H1 (cell line): ENCODE measurements around the gene NGEF. TPM values are rescaled to one million over a fixed set of nuclear protein-coding genes. Genes with fewer than 3 reads are reported as not detected.

Source experiments
- CTCF ChIA-PET: fragments of 300-600 bp; sonication (Branson Sonifier 250); formaldehyde crosslinking; loops from one replicate; lab custom pipeline; 2021; ENCODE audit not compliant: partially characterized antibody; lab: Charles Lee
- POLR2A ChIA-PET: fragments of 300-600 bp; sonication (Branson Sonifier 250); formaldehyde crosslinking; loops from one replicate; lab custom pipeline; 2021; ENCODE audit warnings: inconsistent platforms; ENCODE audit not compliant: partially characterized antibody; lab: Charles Lee
- DNase-seq, 2 experiments: peaks; one replicate each; pipeline versions ENCODE4 v3.0.0 to v3.0.0-alpha.2; 2010 to 2022; ENCODE audit warnings: low spot score in 2 of 2, low read depth in 1 of 2, mixed read lengths in 1 of 2
- FAIRE-seq: peaks from 2 replicates; lab custom pipeline; 2011; peaks lifted over from hg19 to GRCh38; lab: Jason Lieb, UNC
- H2AFZ ChIP-seq: 2 replicates; pipeline ENCODE4 v1.8.1; 2012; ENCODE audit warnings: low read length, inconsistent platforms
- H2AK5ac ChIP-seq: 2 replicates; pipeline ENCODE4 v1.6.1; 2013; ENCODE audit warnings: low read depth, low read length
- H2BK120ac ChIP-seq: replicated peaks from 2 replicates; pipeline ENCODE3; 2013; ENCODE audit warnings: low read depth, low read length, inconsistent platforms
- H2BK12ac ChIP-seq: 2 replicates; pipeline ENCODE4 v1.6.1; 2013; ENCODE audit warnings: low read depth, low read length
- H2BK15ac ChIP-seq: 2 replicates; pipeline ENCODE4 v1.6.1; 2013; ENCODE audit warnings: low read length
- H2BK20ac ChIP-seq: 2 replicates; pipeline ENCODE4 v1.6.1; 2013; ENCODE audit warnings: low read length
- H2BK5ac ChIP-seq: 2 replicates; pipeline ENCODE4 v1.6.1; 2013; ENCODE audit warnings: low read depth, low read length
- H3K14ac ChIP-seq: 2 replicates; pipeline ENCODE4 v1.6.1; 2013; ENCODE audit warnings: inconsistent platforms; ENCODE audit not compliant: insufficient read length
- H3K18ac ChIP-seq: 2 replicates; pipeline ENCODE4 v1.6.1; 2013; ENCODE audit warnings: low read length; ENCODE audit errors: extremely low read depth
- H3K23ac ChIP-seq: 2 replicates; pipeline ENCODE4 v1.6.1; 2013; ENCODE audit warnings: inconsistent platforms; ENCODE audit not compliant: insufficient read length
- H3K23me2 ChIP-seq: 2 replicates; pipeline ENCODE4 v1.6.1; 2013; ENCODE audit warnings: low read depth, low read length
- H3K27ac ChIP-seq: 2 replicates; pipeline ENCODE4 v1.6.1; 2011; ENCODE audit warnings: low read depth, low read length, inconsistent platforms
- H3K27me3 ChIP-seq, 4 experiments: replicated peaks in 1 of 4; 1 replicate in 1 of 4; 2 replicates in 3 of 4; pipeline versions ENCODE4 v1.6.1 to v1.8.1; 2011 to 2013; ENCODE audit warnings: low read length in 3 of 4, mild to moderate bottlenecking in 3 of 4, inconsistent platforms in 2 of 4, mixed read lengths in 2 of 4, moderate library complexity in 1 of 4; ENCODE audit not compliant: control insufficient read depth in 3 of 4, insufficient read depth in 3 of 4; ENCODE audit errors: extremely low read depth in 1 of 4
- H3K36me3 ChIP-seq, 4 experiments: 2 replicates each; pipeline versions ENCODE4 v1.6.1 to v1.8.1; 2011 to 2013; ENCODE audit warnings: mild to moderate bottlenecking in 4 of 4, low read length in 3 of 4, moderate library complexity in 2 of 4, control low read depth in 1 of 4, inconsistent platforms in 1 of 4; ENCODE audit not compliant: insufficient read depth in 4 of 4, control insufficient read depth in 2 of 4
- H3K4ac ChIP-seq: replicated peaks from 2 replicates; pipeline ENCODE3; 2013; ENCODE audit warnings: low read length, low read depth, mixed read lengths, inconsistent platforms; ENCODE audit not compliant: insufficient read length
- H3K4me1 ChIP-seq, 4 experiments: replicated peaks in 1 of 4; 1 replicate in 1 of 4; 2 replicates in 3 of 4; pipeline versions ENCODE4 v1.6.1 to v1.8.1; 2011 to 2013; ENCODE audit warnings: low read length in 3 of 4, inconsistent platforms in 2 of 4, mixed read lengths in 1 of 4; ENCODE audit not compliant: insufficient read depth in 4 of 4, control insufficient read depth in 3 of 4
- H3K4me2 ChIP-seq, 2 experiments: 2 replicates each; pipeline versions ENCODE4 v1.6.1 to v1.8.1; 2011 to 2013; ENCODE audit warnings: low read depth in 2 of 2, low read length in 2 of 2, control low read depth in 1 of 2, inconsistent platforms in 1 of 2, mild to moderate bottlenecking in 1 of 2; ENCODE audit not compliant: insufficient read depth in 1 of 2
- H3K4me3 ChIP-seq, 4 experiments: fragments of 200-600, 300-600 bp in 1 of 4; sonication (generic), shearing (Covaris generic), sonication (Bioruptor Twin) in 1 of 4; 2 replicates each; pipeline versions ENCODE4 v1.5.1 to v1.8.1; 2011 to 2016; ENCODE audit warnings: low read length in 4 of 4, low read depth in 3 of 4, control low read depth in 2 of 4, inconsistent platforms in 2 of 4, mild to moderate bottlenecking in 2 of 4, mixed read lengths in 1 of 4, moderate library complexity in 1 of 4; ENCODE audit not compliant: insufficient read depth in 2 of 4; ENCODE audit errors: extremely low read depth in 1 of 4
- H3K56ac ChIP-seq: replicated peaks from 2 replicates; pipeline ENCODE3; 2013; ENCODE audit warnings: low read depth, mild to moderate bottlenecking, mixed read lengths, low read length, inconsistent platforms; ENCODE audit not compliant: insufficient read length
- H3K79me1 ChIP-seq: 2 replicates; pipeline ENCODE4 v1.6.1; 2013; ENCODE audit warnings: low read depth, low read length, control low read depth
- H3K79me2 ChIP-seq, 2 experiments: 2 replicates each; pipeline versions ENCODE4 v1.6.1 to v1.8.1; 2012 to 2013; ENCODE audit warnings: low read length in 2 of 2, mild to moderate bottlenecking in 2 of 2, inconsistent platforms in 1 of 2; ENCODE audit not compliant: insufficient read depth in 2 of 2, control insufficient read depth in 1 of 2
- H3K9ac ChIP-seq, 4 experiments: replicated peaks in 1 of 4; 1 replicate in 1 of 4; 2 replicates in 3 of 4; pipeline versions ENCODE4 v1.6.1 to v1.8.1; 2011 to 2013; ENCODE audit warnings: low read depth in 3 of 4, low read length in 3 of 4, control low read depth in 2 of 4, mild to moderate bottlenecking in 2 of 4, moderate library complexity in 2 of 4, inconsistent platforms in 1 of 4; ENCODE audit errors: extremely low read depth in 1 of 4
- H3K9me3 ChIP-seq, 2 experiments: 2 replicates each; pipeline versions ENCODE4 v1.6.1 to v1.8.1; 2012 to 2013; ENCODE audit warnings: mild to moderate bottlenecking in 2 of 2, moderate library complexity in 2 of 2, control low read depth in 1 of 2, inconsistent platforms in 1 of 2, low read depth in 1 of 2, low read length in 1 of 2, mixed read lengths in 1 of 2; ENCODE audit not compliant: insufficient read depth in 2 of 2
- H4K20me1 ChIP-seq, 2 experiments: replicated peaks in 1 of 2; 2 replicates each; pipeline versions ENCODE3 to v1.8.1; 2011 to 2013; ENCODE audit warnings: inconsistent platforms in 2 of 2, low read length in 2 of 2, mild to moderate bottlenecking in 1 of 2; ENCODE audit not compliant: insufficient read depth in 2 of 2, control insufficient read depth in 1 of 2
- H4K5ac ChIP-seq: 2 replicates; pipeline ENCODE4 v1.6.1; 2013; ENCODE audit warnings: low read length, low read depth, mixed read lengths, inconsistent platforms; ENCODE audit not compliant: insufficient read length
- H4K8ac ChIP-seq: 2 replicates; pipeline ENCODE4 v1.8.0; 2013; ENCODE audit warnings: mild to moderate bottlenecking, moderate library complexity, low read length, inconsistent platforms; ENCODE audit not compliant: insufficient read depth; ENCODE audit errors: extremely low read depth
- H4K91ac ChIP-seq: replicated peaks from 2 replicates; pipeline ENCODE3; 2013; ENCODE audit warnings: low read length, mixed read lengths, inconsistent platforms; ENCODE audit not compliant: insufficient read length
- CTCF ChIP-seq, 3 experiments: IDR thresholded peaks; 1 replicate in 2 of 3; 2 replicates in 1 of 3; pipeline versions ENCODE4 v1.5.1 to v1.6.1; 2011; ENCODE audit warnings: low read length in 3 of 3, mild to moderate bottlenecking in 3 of 3, inconsistent platforms in 2 of 3, low read depth in 1 of 3, moderate library complexity in 1 of 3; ENCODE audit not compliant: insufficient read depth in 1 of 3; ENCODE audit errors: control extremely low read depth in 1 of 3
- KDM1A ChIP-seq: fragments of 200-600, 300-600 bp; sonication (generic); IDR thresholded peaks from 2 replicates; pipeline ENCODE4 v1.7.1; 2016; ENCODE audit warnings: mild to moderate bottlenecking, low read length, borderline replicate concordance
- RXRA ChIP-seq: IDR thresholded peaks from 2 replicates; pipeline ENCODE4 v1.6.1; 2011; ENCODE audit warnings: low read depth, mild to moderate bottlenecking, low read length, moderate library complexity; ENCODE audit not compliant: insufficient read depth
- WGBS, 2 experiments: shearing (Covaris generic) in 1 of 2; methylation state at CpG; one replicate each; pipeline versions ENCODE4 v1.1.6 to v1.1.7; 2013 to 2015; ENCODE audit warnings: low lambda C conversion rate in 2 of 2, mixed read lengths in 2 of 2, inconsistent platforms in 1 of 2, low coverage in 1 of 2, missing lambda C conversion rate in 1 of 2; ENCODE audit not compliant: insufficient replicate concordance in 2 of 2, insufficient coverage in 1 of 2, insufficient read length in 1 of 2; ENCODE audit errors: extremely low coverage in 1 of 2, missing lambda C conversion rate in 1 of 2; 5-methylcytosine and 5-hydroxymethylcytosine counted together
- polyA plus RNA-seq, 7 experiments: library from polyadenylated mRNA; depleted of rRNA in 3 of 7; stranded (reverse) in 5 of 7; unstranded in 2 of 7; fragments of >200 nt in 5 of 7; fragments of 200-250 nt in 2 of 7; gene quantifications; 1 replicate in 5 of 7; 2 replicates in 1 of 7; 4 replicates in 1 of 7; pipeline versions ENCODE4 v1.2.1 to v1.2.3, GENCODE V29; 2011 to 2013; ENCODE audit warnings: missing spikeins in 2 of 7, mixed read lengths in 2 of 7
- total RNA-seq: library from RNA; stranded (reverse); fragmentation: NEBNext Ultra II Directional; extraction: Animal tissue kit (Norgen Biotek cat#: 25700); gene quantifications from 2 replicates; pipeline ENCODE4 v1.2.1, GENCODE V29; 2021

NGEF gene
- total and polyA plus RNA-seq, 2 of the 8 experiments (the other 6 are each of a cell fraction or from before 2014, with no cell fraction given): 2.7 to 3.2 TPM

GRCh38 chr2:233058717-233059546, 45.9 kb upstream of the NGEF start:
- Histone ChIP-seq H3K4ac (no peak overlapping the region), H4K5ac (no peak overlapping the region), H2AFZ (no peak overlapping the region)

More at GRCh38 chr2:233058717-233059546, 45.9 kb upstream of the NGEF start:
- Histone ChIP-seq H4K8ac (no peak overlapping the region), H3K18ac (peak overlapping the region; percentile 7; the same call in 1 of the 2 replicates), H3K36me3 (no peaks in the 10 kb centered on the region), H2BK12ac (0 out of 2 replicates have a peak overlapping the region, but pooled peaks have one; percentile 50), H2BK20ac (no peak overlapping the region), H4K20me1 (no peaks in the 10 kb centered on the region), H3K56ac (no peak overlapping the region), H3K79me2 (no peaks in the 10 kb centered on the region), H3K4me1 (peaks cover 0 to 10% (median 4%) of the 10 kb centered on the region in 4 experiments; a peak in 4 of 7 replicates), H3K9ac (no peak overlapping the region), H2BK120ac (no peak overlapping the region), H3K4me2 (no peak overlapping the region; a peak in 1 of 4 replicates), H2AK5ac (no peak overlapping the region), H3K14ac (no peak overlapping the region), H2BK15ac (no peak overlapping the region), H3K4me3 (no peak overlapping the region), H3K27me3 (no peaks in the 10 kb centered on the region; a peak in 1 of 7 replicates), H3K23ac (no peak overlapping the region), H3K27ac (no peak overlapping the region), H3K23me2 (no peaks in the 10 kb centered on the region), H2BK5ac (no peak overlapping the region; the same call in 1 of the 2 replicates), H4K91ac (no peak overlapping the region), H3K9me3 (no peaks in the 10 kb centered on the region), H3K79me1 (no peaks in the 10 kb centered on the region)
- ChIA-PET CTCF (interaction anchor here (0.8 to 4.6 kb wide), 13 partner anchors 10 to 188 kb away, joined by 3 to 32 read pairs (median 5); partner anchors contain the start of gene NEU2), POLR2A (interaction anchor here (1.3 kb wide), 1 partner anchor 469 kb away, joined by 3 read pairs; no protein-coding TSS in a partner anchor)
- 80% methylated on average over 21 of the region's 24 CpGs; no CpG with 5 or more reads in 1 of the 2 experiments for WGBS, 2 experiments
- FAIRE-seq: no peak
- DNase-seq: no peak
- TF ChIP-seq KDM1A (no peak), RXRA (no peak), CTCF (IDR thresholded peaks at IDR 0.05; ENCODE audit: control extremely low read depth in 1 of 3, insufficient read depth in 1 of 3, low read depth in 1 of 3, low read length in 3 of 3) (no peak)
